Epithelial cell of esophagus (primary cell): ENCODE data around the gene MBOAT1.

ENCODE experiments used
- DNase-seq: peaks from one replicate; pipeline ENCODE4 v3.0.0; 2010; ENCODE audit warnings: low read depth
- H3K4me3 ChIP-seq: 2 replicates; pipeline ENCODE4 v1.5.1; 2011; ENCODE audit warnings: mild to moderate bottlenecking, low read length, control low read depth
- TF ChIP-seq, protein P1 (sequence below): IDR thresholded peaks from 2 replicates; pipeline ENCODE4 v1.5.1; 2011; ENCODE audit warnings: low read depth, mild to moderate bottlenecking, low read length, control low read depth, inconsistent platforms; ENCODE audit not compliant: insufficient read depth; ENCODE audit errors: missing control alignments

The MBOAT1 gene

DNA sequence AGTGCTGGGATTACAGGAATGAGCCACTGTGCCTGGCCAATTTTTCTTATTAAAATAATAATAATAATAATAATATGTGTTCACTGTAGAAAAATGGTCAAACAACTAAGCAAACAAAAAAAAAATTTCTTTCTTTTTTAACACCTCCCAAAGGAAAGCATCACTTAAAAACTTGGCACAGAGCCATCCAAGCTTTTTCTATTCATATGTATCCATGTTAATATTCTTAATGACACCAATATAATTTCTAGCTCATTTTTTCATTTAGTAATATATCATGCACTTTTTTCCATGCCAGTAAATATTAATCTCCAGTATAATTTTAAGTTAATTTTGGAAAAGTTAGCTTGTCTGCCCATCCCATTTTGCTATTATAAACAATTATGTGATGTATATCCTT, 101.8 kb downstream of the MBOAT1 start:
- TF ChIP-seq, protein P1, sequence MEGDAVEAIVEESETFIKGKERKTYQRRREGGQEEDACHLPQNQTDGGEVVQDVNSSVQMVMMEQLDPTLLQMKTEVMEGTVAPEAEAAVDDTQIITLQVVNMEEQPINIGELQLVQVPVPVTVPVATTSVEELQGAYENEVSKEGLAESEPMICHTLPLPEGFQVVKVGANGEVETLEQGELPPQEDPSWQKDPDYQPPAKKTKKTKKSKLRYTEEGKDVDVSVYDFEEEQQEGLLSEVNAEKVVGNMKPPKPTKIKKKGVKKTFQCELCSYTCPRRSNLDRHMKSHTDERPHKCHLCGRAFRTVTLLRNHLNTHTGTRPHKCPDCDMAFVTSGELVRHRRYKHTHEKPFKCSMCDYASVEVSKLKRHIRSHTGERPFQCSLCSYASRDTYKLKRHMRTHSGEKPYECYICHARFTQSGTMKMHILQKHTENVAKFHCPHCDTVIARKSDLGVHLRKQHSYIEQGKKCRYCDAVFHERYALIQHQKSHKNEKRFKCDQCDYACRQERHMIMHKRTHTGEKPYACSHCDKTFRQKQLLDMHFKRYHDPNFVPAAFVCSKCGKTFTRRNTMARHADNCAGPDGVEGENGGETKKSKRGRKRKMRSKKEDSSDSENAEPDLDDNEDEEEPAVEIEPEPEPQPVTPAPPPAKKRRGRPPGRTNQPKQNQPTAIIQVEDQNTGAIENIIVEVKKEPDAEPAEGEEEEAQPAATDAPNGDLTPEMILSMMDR = no peak
- H3K4me3 ChIP-seq = no peak overlapping the region
- DNase-seq = no peak

- TF ChIP-seq, protein P1 = no peak
- DNase-seq = no peak
- no peak overlapping the region for H3K4me3 ChIP-seq
Observed at GRCh38 chr6:20109526-20109925, 102.7 kb downstream of the MBOAT1 start.

GRCh38 chr6:20105838-20106237, 106.4 kb downstream of the MBOAT1 start:
- no peak overlapping the region for H3K4me3 ChIP-seq
- TF ChIP-seq, protein P1 = no peak
- DNase-seq = no peak

- no peak for DNase-seq
- TF ChIP-seq, protein P1 = no peak
- H3K4me3 ChIP-seq = no peak overlapping the region
Observed at GRCh38 chr6:20104696-20105095, 107.6 kb downstream of the MBOAT1 start.

DNA sequence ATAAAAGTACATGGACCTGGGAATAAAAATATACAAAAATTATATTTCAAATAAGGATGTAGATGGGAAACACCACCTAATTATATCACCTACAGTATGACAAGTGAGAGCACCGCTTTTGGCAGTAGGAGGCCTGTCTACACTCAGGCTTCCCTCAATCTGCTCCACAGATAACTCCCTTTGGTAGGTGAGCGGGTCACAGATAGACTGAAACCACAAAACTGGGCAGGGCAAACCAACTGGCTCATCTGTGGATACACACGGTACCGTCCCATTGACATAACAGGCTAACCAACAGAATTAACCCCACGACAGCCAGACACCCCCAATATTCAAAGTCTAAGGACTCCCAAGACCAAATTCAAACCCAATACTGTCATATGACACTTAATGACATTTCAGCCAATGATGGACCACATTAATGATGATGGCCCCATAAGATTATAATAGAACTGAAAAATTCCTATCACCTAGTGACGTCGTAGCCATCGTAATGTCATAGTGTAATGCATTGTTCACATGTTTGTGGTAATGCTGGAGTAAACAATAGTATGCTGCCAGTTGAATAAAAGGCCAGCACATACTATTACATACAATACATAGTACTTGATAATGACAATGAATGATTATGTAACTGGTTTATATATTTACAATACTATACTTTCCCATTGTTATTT, 109.7 kb downstream of the MBOAT1 start:
- TF ChIP-seq, protein P1 = no peak
- no peak for DNase-seq

DNA sequence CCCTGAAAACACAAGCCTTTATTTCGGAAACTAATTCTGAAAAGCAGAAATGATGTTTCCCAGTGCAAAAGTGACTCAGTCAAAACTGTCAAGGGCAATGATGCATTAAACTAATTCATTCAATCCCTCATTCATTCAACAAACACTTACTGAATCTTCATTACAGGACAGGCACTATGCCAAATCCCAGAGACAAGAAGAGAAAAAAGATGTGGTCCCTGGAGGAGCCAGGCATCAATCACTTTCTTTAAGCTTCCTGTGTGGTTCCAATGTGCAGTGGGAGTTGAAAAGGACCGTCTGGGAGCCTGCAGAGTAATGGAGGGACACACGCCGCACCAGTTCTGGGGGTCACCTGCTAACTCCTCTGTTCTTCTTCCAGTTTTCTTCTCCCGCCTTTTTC, 113.1 kb downstream of the MBOAT1 start:
- DNase-seq = no peak
- no peak overlapping the region for H3K4me3 ChIP-seq
- TF ChIP-seq, protein P1 = no peak

More for the DNA sequence above, 109.7 kb downstream of the MBOAT1 start:
- H3K4me3 ChIP-seq = no peak overlapping the region

DNA sequence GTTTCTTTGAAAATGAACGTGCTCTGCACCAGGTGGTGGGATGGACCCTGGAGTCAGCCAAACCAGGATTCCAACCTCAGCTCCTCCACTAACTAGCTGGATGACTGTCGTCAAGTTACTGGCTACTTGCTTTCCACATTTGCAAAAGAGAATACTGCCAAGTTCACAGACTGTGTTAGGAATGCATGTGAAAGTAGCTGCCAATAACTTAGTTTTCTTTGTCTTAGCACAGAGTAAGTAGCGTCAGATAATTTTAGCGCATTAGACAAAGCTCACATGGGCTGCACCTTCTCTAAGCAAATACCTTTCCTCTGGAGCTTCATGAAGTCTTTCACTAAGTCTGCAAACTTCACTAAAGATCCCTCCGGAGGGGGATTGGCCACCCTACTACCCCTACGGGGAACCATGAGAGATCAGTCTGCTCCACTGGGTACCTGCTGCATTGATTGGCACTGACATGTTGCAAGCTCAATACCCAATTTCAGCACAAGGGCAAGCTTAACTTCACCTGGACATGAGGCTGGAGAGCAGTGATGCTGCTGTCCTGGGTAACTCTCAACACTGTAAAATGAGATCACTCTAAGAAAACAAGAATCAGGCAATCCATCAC, 113.9 kb downstream of the MBOAT1 start:
- TF ChIP-seq, protein P1 = no peak
- no peak for DNase-seq
- no peak overlapping the region for H3K4me3 ChIP-seq
